K562 (cell line): ENCODE results near the gene ABITRAM. TPM values are rescaled to one million over a fixed set of nuclear protein-coding genes. Genes with fewer than 3 reads are reported as not detected.

Experiments used
- SMAD2 ChIP-seq: fragments of 150-350 bp; IDR thresholded peaks from 2 replicates; pipeline ENCODE4 v1.6.1; 2014; ENCODE audit warnings: low read depth, mild to moderate bottlenecking, low read length
- polyA plus RNA-seq, 8 experiments: library from polyadenylated mRNA; depleted of rRNA in 4 of 8; stranded (reverse) in 5 of 8; unstranded in 3 of 8; fragments of >200 nt; fragmentation: Nextera tagmentation in 2 of 8; fragmentation: Illumina TruSeq in 1 of 8; extraction: Ambion mirVana in 2 of 8; extraction: Trizol in 1 of 8; gene quantifications; 2 replicates each; pipeline versions ENCODE4 v1.2.1 to v1.2.3, GENCODE V29; 2011 to 2014; ENCODE audit warnings: inconsistent platforms in 1 of 8, missing spikeins in 1 of 8
- total RNA-seq, 7 experiments: library from RNA; depleted of rRNA in 6 of 7; stranded (reverse); fragments of >200 nt in 6 of 7; fragmentation: Illumina TruSeq in 2 of 7; extraction: Trizol in 2 of 7; gene quantifications; 2 replicates each; pipeline versions ENCODE4 v1.2.1 to v1.2.3, GENCODE V29; 2011 to 2021; ENCODE audit warnings: low replicate concordance in 1 of 7
- TF ChIP-seq, protein P1 (sequence below), 2 experiments: fragments of 450-650 bp; formaldehyde crosslinking in 1 of 2; IDR thresholded peaks; 2 replicates each; pipeline versions ENCODE4 v1.4.0 to v1.6.1; 2014 to 2020; ENCODE audit warnings: mild to moderate bottlenecking in 2 of 2, borderline replicate concordance in 1 of 2, low read depth in 1 of 2
- TF ChIP-seq, protein P2 (sequence below): fragments of 450-650 bp; formaldehyde crosslinking; IDR thresholded peaks from 2 replicates; pipeline ENCODE4 v1.4.0; 2020; ENCODE audit warnings: mild to moderate bottlenecking, moderate library complexity

ABITRAM gene
- total and polyA plus RNA-seq, 9 of the 15 experiments (the other 6 are each of a cell fraction or from before 2014, with no cell fraction given), result 8.9 to 47.6 (median 28.4) TPM

DNA sequence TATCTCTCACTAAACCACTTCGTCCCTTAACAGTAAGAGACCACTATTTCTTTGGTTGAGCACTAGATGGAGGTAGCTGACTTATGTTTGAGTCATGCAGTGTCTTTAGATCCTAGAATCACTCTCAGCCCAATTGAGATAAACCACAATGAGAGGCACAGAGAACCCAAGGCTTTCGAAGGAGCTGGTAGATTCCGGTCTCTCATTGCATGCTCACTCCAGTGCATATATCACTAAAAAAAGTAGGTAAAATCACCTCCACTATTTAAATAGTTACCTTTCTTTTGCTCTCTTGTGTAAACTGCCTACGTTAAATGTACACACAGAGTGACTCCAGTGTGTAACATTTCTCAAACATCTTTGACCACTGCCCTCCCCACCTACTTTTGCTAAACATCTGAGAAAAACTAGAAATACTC lies 44.5 kb upstream of the ABITRAM start (continued):
- TF ChIP-seq, protein P1, sequence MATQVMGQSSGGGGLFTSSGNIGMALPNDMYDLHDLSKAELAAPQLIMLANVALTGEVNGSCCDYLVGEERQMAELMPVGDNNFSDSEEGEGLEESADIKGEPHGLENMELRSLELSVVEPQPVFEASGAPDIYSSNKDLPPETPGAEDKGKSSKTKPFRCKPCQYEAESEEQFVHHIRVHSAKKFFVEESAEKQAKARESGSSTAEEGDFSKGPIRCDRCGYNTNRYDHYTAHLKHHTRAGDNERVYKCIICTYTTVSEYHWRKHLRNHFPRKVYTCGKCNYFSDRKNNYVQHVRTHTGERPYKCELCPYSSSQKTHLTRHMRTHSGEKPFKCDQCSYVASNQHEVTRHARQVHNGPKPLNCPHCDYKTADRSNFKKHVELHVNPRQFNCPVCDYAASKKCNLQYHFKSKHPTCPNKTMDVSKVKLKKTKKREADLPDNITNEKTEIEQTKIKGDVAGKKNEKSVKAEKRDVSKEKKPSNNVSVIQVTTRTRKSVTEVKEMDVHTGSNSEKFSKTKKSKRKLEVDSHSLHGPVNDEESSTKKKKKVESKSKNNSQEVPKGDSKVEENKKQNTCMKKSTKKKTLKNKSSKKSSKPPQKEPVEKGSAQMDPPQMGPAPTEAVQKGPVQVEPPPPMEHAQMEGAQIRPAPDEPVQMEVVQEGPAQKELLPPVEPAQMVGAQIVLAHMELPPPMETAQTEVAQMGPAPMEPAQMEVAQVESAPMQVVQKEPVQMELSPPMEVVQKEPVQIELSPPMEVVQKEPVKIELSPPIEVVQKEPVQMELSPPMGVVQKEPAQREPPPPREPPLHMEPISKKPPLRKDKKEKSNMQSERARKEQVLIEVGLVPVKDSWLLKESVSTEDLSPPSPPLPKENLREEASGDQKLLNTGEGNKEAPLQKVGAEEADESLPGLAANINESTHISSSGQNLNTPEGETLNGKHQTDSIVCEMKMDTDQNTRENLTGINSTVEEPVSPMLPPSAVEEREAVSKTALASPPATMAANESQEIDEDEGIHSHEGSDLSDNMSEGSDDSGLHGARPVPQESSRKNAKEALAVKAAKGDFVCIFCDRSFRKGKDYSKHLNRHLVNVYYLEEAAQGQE (IDR thresholded peaks at IDR 0.05; ENCODE audit: borderline replicate concordance), result peak; percentile 55; the same call in 1 of the 2 replicates
- TF ChIP-seq, protein P1 (CRISPR knock-in tag; IDR thresholded peaks at IDR 0.05; ENCODE audit: low read depth), result no peak
- TF ChIP-seq, protein P2, sequence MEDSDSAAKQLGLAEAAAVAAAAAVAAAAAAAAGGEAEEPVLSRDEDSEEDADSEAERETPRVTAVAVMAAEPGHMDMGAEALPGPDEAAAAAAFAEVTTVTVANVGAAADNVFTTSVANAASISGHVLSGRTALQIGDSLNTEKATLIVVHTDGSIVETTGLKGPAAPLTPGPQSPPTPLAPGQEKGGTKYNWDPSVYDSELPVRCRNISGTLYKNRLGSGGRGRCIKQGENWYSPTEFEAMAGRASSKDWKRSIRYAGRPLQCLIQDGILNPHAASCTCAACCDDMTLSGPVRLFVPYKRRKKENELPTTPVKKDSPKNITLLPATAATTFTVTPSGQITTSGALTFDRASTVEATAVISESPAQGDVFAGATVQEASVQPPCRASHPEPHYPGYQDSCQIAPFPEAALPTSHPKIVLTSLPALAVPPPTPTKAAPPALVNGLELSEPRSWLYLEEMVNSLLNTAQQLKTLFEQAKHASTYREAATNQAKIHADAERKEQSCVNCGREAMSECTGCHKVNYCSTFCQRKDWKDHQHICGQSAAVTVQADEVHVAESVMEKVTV, result peak; percentile 75
- no peak for TF ChIP-seq SMAD2
